HepG2 (cell line): Measurements from ENCODE around the gene MRPS31. TPM values are rescaled to one million over a fixed set of nuclear protein-coding genes. Genes with fewer than 3 reads are reported as not detected.
A peak's percentile ranks its signal among the peaks of the same experiment; 100 is the strongest.
"Not testable (repeated sequence)": the region's sequence is repeated elsewhere in the genome, so short reads cannot be mapped to it uniquely, and the experiment has no call there.

ENCODE experiments used
- ATAC-seq: fragments of 200-7000 bp; cut with Tn5 transposase; 3 replicates; pipeline ENCODE4 v1.9.1; 2020; ENCODE audit warnings: mild to moderate bottlenecking, moderate library complexity
- BruUV-seq: library from RNA; stranded (reverse); fragments of 400-500 nt; replicated peaks from 2 replicates; lab custom pipeline; 2021; lab: Mats Ljungman, UMichigan
- CTCF ChIA-PET: fragments of 300-600 bp; formaldehyde crosslinking; extraction: SDS; loops from one replicate; lab custom pipeline; 2021; ENCODE audit warnings: low total read pairs, inconsistent platforms, low intra/inter-chr PET ratio; lab: Yijun Ruan, JAX
- POLR2A ChIA-PET: fragments of 350-600 bp; sonication (Branson Sonifier 250); formaldehyde crosslinking; loops from one replicate; lab custom pipeline; 2020; ENCODE audit warnings: antibody characterized with exemption, inconsistent platforms; lab: Yijun Ruan, JAX
- DNase-seq: peaks from one replicate; pipeline ENCODE4 v3.0.0-alpha.2; 2015; ENCODE audit warnings: low spot score
- FAIRE-seq: peaks from 3 replicates; lab custom pipeline; 2011; peaks lifted over from hg19 to GRCh38; lab: Jason Lieb, UNC
- H2AFZ ChIP-seq: one replicate; pipeline ENCODE4 v1.6.1; 2011; ENCODE audit warnings: low read length, inconsistent platforms
- H3K27ac ChIP-seq: fragments of 300-600 bp; 3 replicates; pipeline ENCODE4 v1.8.0; 2011; ENCODE audit warnings: mixed run types, mild to moderate bottlenecking, mixed read lengths, low read length, inconsistent platforms; ENCODE audit not compliant: insufficient read depth; ENCODE audit errors: extremely low read length
- H3K27me3 ChIP-seq, 2 experiments: fragments of 200-600 bp in 1 of 2; 2 replicates in 1 of 2; 3 replicates in 1 of 2; pipeline versions ENCODE4 v1.6.0 to v1.8.0; 2011; ENCODE audit warnings: low read length in 2 of 2, mild to moderate bottlenecking in 2 of 2, moderate library complexity in 2 of 2, inconsistent platforms in 1 of 2; ENCODE audit not compliant: insufficient read depth in 2 of 2, control insufficient read depth in 1 of 2
- H3K36me3 ChIP-seq, 2 experiments: fragments of 200-600 bp in 1 of 2; replicated peaks in 1 of 2; 2 replicates in 1 of 2; 3 replicates in 1 of 2; pipeline versions ENCODE4 v1.5.1 to v1.8.0; 2011; ENCODE audit warnings: low read length in 2 of 2, inconsistent platforms in 1 of 2; ENCODE audit not compliant: insufficient read depth in 2 of 2, control insufficient read depth in 1 of 2
- H3K4me1 ChIP-seq: 2 replicates; pipeline ENCODE4 v1.5.1; 2012; ENCODE audit warnings: low read length, inconsistent platforms; ENCODE audit not compliant: insufficient read depth
- H3K4me2 ChIP-seq: 2 replicates; pipeline ENCODE4 v1.6.0; 2011; ENCODE audit warnings: low read depth, low read length, inconsistent platforms
- H3K4me3 ChIP-seq, 3 experiments: fragments of 200-600 bp in 1 of 3; sonication (generic), shearing (Covaris generic) in 1 of 3; replicated peaks in 1 of 3; 2 replicates each; pipeline ENCODE4 v1.5.1; 2011 to 2016; ENCODE audit warnings: low read length in 3 of 3, inconsistent platforms in 2 of 3, low read depth in 2 of 3, mild to moderate bottlenecking in 2 of 3, control low read depth in 1 of 3, mixed read lengths in 1 of 3; ENCODE audit not compliant: insufficient read depth in 1 of 3
- H3K79me2 ChIP-seq: one replicate; pipeline ENCODE4 v1.6.1; 2011; ENCODE audit warnings: low read length, inconsistent platforms; ENCODE audit not compliant: insufficient read depth
- H3K9ac ChIP-seq: 2 replicates; pipeline ENCODE4 v1.6.0; 2011; ENCODE audit warnings: mild to moderate bottlenecking, low read depth, low read length, inconsistent platforms; ENCODE audit not compliant: insufficient read depth
- H3K9me3 ChIP-seq: 2 replicates; pipeline ENCODE4 v1.5.1; 2012; ENCODE audit warnings: mild to moderate bottlenecking, low read length
- H4K20me1 ChIP-seq: 2 replicates; pipeline ENCODE4 v1.6.0; 2011; ENCODE audit warnings: inconsistent platforms, mild to moderate bottlenecking, low read length, moderate library complexity; ENCODE audit not compliant: insufficient read depth
- CBX1 ChIP-seq: IDR thresholded peaks from one replicate; pipeline ENCODE4 v1.6.1; 2016; ENCODE audit warnings: antibody characterized with exemption, low read depth
- CEBPB ChIP-seq: IDR thresholded peaks from 2 replicates; pipeline ENCODE4 v1.6.1; 2011; ENCODE audit warnings: low read depth, low read length, improper control_type of control experiment, borderline replicate concordance
- EHMT2 ChIP-seq: fragments of 200-600 bp; sonication (generic); IDR thresholded peaks from 2 replicates; pipeline ENCODE4 v1.7.0; 2017; ENCODE audit warnings: antibody characterized with exemption, low read depth, low read length, borderline replicate concordance
- KAT8 ChIP-seq: IDR thresholded peaks from 2 replicates; pipeline ENCODE4 v1.6.1; 2016; ENCODE audit warnings: missing genetic modification reagents, missing compliant biosample characterization
- MED1 ChIP-seq: sonication (generic); formaldehyde crosslinking; IDR thresholded peaks from 2 replicates; pipeline ENCODE4 v1.4.0; 2020; ENCODE audit warnings: missing genetic modification reagents
- NCOR1 ChIP-seq: fragments of 200-600 bp; sonication (generic); IDR thresholded peaks from 2 replicates; pipeline ENCODE4 v1.7.0; 2017; ENCODE audit warnings: antibody characterized with exemption, low read length, borderline replicate concordance
- YEATS2 ChIP-seq: sonication (generic); formaldehyde crosslinking; IDR thresholded peaks from 2 replicates; pipeline ENCODE4 v1.4.0; 2020; ENCODE audit warnings: missing genetic modification reagents, borderline replicate concordance
- ZMYM2 ChIP-seq: sonication (generic); formaldehyde crosslinking; IDR thresholded peaks from 2 replicates; pipeline ENCODE4 v1.8.0; 2022; ENCODE audit warnings: mild to moderate bottlenecking, missing genetic modification reagents
- ZMYM3 ChIP-seq: sonication (generic); formaldehyde crosslinking; IDR thresholded peaks from 2 replicates; pipeline ENCODE4 v1.5.1; 2020; ENCODE audit warnings: mild to moderate bottlenecking, missing genetic modification reagents
- ZNF121 ChIP-seq: sonication (generic); formaldehyde crosslinking; IDR thresholded peaks from 2 replicates; pipeline ENCODE4 v1.5.0; 2020; ENCODE audit warnings: mild to moderate bottlenecking, missing genetic modification reagents
- ZNF264 ChIP-seq: sonication (generic); formaldehyde crosslinking; IDR thresholded peaks from 2 replicates; pipeline ENCODE4 v1.4.0; 2020; ENCODE audit warnings: missing genetic modification reagents
- ZNF33B ChIP-seq: sonication (generic); formaldehyde crosslinking; IDR thresholded peaks from 2 replicates; pipeline ENCODE4 v1.5.1; 2020; ENCODE audit warnings: mild to moderate bottlenecking, missing genetic modification reagents
- ZNF460 ChIP-seq: sonication (generic); formaldehyde crosslinking; IDR thresholded peaks from 2 replicates; pipeline ENCODE4 v1.5.1; 2020; ENCODE audit warnings: missing genetic modification reagents, mild to moderate bottlenecking, borderline replicate concordance
- ZNF605 ChIP-seq: sonication (generic); formaldehyde crosslinking; IDR thresholded peaks from 2 replicates; pipeline ENCODE4 v1.8.0; 2022; ENCODE audit warnings: mild to moderate bottlenecking, missing genetic modification reagents
- ZNF629 ChIP-seq: sonication (generic); formaldehyde crosslinking; conservative IDR thresholded peaks from 2 replicates; pipeline ENCODE4 v1.5.0; 2020; ENCODE audit warnings: missing genetic modification reagents
- ZNF670 ChIP-seq: sonication (generic); formaldehyde crosslinking; IDR thresholded peaks from 2 replicates; pipeline ENCODE4 v1.8.0; 2022; ENCODE audit warnings: mild to moderate bottlenecking, missing genetic modification reagents, borderline replicate concordance
- WGBS: methylation state at CpG from one replicate; pipeline ENCODE4 v1.1.6; 2017; ENCODE audit warnings: low lambda C conversion rate; 5-methylcytosine and 5-hydroxymethylcytosine counted together
- in situ Hi-C: cut with HindIII; loops from 2 replicates; pipeline ENCODE4 v1.10.0; 2017; ENCODE audit warnings: low pct_unique_long_range_greater_than_20kb; ENCODE audit not compliant: extremely low pct_ligation_motif_present
- intact Hi-C: fragments of 100-400 bp; cut with micrococcal nuclease; formaldehyde crosslinking; loops from one replicate; pipeline ENCODE4 v1.10.0; 2022; ENCODE audit not compliant: unreplicated experiment
- polyA plus RNA-seq, 8 experiments: library from polyadenylated mRNA; depleted of rRNA in 3 of 8; stranded (reverse) in 7 of 8; unstranded in 1 of 8; fragments of >200 nt; fragmentation: Illumina TruSeq in 4 of 8; extraction: Trizol in 4 of 8; gene quantifications; 2 replicates each; pipeline versions ENCODE4 v1.2.1 to v1.2.3, GENCODE V29; 2011 to 2016; ENCODE audit warnings: low read depth in 4 of 8, missing spikeins in 1 of 8, mixed read lengths in 1 of 8; ENCODE audit not compliant: insufficient read depth in 1 of 8
- total RNA-seq, 5 experiments: library from RNA; depleted of rRNA; stranded (reverse); fragments of >200 nt; fragmentation: Illumina TruSeq; extraction: Trizol; gene quantifications; 2 replicates each; pipeline ENCODE4 v1.2.3, GENCODE V29; 2016; ENCODE audit warnings: low read depth in 1 of 5
- TF ChIP-seq, protein P1 (sequence below): sonication (generic); formaldehyde crosslinking; IDR thresholded peaks from 2 replicates; pipeline ENCODE4 v1.4.0; 2020; ENCODE audit warnings: mild to moderate bottlenecking, low read depth, missing genetic modification reagents
- TF ChIP-seq, protein P2 (sequence below), 2 experiments: fragments of 450-650 bp in 1 of 2; sonication (generic) in 1 of 2; formaldehyde crosslinking; IDR thresholded peaks; 2 replicates each; pipeline versions ENCODE4 v1.5.0 to v1.8.0; 2020 to 2022; ENCODE audit warnings: mild to moderate bottlenecking in 1 of 2, missing genetic modification reagents in 1 of 2

MRPS31 gene
- total and polyA plus RNA-seq, 2 of the 13 experiments (the other 11 are each of a cell fraction or from before 2014, with no cell fraction given), result 23.7 to 34.1 TPM

DNA sequence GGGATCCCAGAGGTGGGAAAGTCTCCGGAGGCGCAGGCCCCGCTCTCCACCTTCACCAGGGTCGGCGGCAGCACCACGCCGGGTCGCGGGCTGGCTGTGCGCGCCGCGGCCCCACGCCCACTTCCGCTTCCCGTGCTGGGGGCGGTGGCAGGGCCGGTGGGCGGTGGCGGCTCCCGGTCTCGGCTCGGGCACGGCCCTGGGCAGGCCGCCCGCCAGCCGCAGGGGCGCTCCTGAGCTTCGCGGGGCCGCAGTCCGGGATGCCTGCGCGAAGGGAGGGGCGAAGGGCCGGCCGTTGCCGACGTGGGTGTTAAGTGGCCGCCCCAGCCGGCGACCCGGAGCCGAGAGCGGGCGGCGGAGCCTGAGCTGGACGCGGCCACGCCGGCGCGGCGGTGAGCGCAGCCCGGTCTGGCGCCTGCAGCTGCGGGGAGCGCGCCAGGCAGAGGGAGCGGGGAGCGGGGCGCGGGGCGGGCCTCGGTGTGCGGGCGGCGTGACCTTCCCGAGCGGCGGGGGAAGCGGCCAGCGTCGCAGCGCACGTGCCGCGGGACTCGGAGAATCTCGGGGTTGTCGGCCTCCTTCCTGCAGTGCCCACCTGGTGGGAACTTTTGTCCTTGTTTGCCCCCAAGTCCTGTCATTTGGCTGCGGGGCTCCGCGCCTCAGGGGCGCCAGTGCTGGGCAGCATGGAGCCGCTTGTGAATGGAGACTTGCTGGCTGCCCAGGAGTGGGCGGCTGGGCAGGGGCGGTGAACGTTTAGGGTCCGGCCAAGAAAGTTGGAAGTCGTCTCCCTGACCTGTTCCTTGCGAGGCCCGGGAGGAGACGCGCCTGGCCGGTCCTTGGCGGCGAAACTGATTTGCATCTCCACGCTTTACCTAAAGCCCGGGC is 18.5 kb upstream of the MRPS31 start, which contains the start of gene SLC25A15 (continued):
- no peak; the same call in 1 of the 2 replicates for TF ChIP-seq ZNF33B (CRISPR knock-in tag)

DNA sequence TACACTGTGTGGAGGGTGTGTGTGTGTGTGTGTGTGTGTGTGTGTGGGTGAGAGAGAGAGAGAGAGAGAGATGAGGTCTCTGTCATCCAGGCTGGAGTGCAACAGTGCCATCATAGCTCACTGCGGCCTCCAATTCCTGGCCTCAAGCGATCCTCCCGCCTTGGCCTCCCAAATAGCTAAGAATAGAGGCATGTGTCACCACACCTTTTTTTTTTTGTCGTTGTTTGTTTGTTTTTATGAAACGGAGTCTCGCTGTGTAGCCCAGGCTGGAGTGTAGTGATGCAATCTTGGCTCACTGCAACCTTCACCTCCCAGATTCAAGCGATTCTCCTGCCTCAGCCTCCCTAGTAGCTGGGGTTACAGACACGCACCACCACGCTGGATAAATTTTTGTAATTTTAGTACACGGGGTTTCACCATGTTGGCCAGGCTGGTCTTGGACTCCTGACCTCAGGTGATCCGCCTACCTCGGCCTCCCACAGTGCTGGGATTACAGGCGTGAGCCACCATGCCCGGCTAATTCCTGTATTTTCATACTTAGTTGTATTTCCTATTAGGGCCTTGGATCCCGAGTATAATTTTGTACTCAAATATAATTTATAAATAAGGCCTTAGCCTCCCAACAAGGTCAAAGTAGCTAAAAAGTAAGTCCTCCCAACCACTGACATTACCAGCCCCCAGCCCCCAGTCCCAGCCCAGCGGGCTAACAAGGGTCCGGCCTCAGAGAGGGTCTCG is 17.7 kb upstream of the MRPS31 start:
- ATAC-seq, result peak; percentile 14
- BruUV-seq, result TSS peak; percentile 86
- TF ChIP-seq ZMYM2 (CRISPR knock-in tag) (peak; percentile 91), ZNF460 (CRISPR knock-in tag) (peak; percentile 92), ZNF121 (peak; percentile 99), EHMT2 (0 out of 2 replicates have a peak, but pooled peaks have one; percentile 31), ZNF670 (CRISPR knock-in tag) (0 out of 2 replicates have a peak, but pooled peaks have one; percentile 49), KAT8 (CRISPR knock-in tag) (peak; percentile 63), ZMYM3 (CRISPR knock-in tag) (peak; percentile 90), MED1 (peak; percentile 29; the same call in 1 of the 2 replicates), CBX1 (peak; percentile 9), NCOR1 (0 out of 2 replicates have a peak, but pooled peaks have one; percentile 60), ZNF605 (CRISPR knock-in tag) (0 out of 2 replicates have a peak, but pooled peaks have one; percentile 17), ZNF629 (CRISPR knock-in tag) (0 out of 2 replicates have a peak, but pooled peaks have one; percentile 16), ZNF264 (CRISPR knock-in tag) (0 out of 2 replicates have a peak, but pooled peaks have one; percentile 15), YEATS2 (CRISPR knock-in tag) (0 out of 2 replicates have a peak, but pooled peaks have one; percentile 44), CEBPB (peak; percentile 76; the same call in 1 of the 2 replicates)
- TF ChIP-seq, protein P1, sequence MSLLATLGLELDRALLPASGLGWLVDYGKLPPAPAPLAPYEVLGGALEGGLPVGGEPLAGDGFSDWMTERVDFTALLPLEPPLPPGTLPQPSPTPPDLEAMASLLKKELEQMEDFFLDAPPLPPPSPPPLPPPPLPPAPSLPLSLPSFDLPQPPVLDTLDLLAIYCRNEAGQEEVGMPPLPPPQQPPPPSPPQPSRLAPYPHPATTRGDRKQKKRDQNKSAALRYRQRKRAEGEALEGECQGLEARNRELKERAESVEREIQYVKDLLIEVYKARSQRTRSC (CRISPR knock-in tag), result 0 out of 2 replicates have a peak, but pooled peaks have one; percentile 78
- TF ChIP-seq, protein P2, sequence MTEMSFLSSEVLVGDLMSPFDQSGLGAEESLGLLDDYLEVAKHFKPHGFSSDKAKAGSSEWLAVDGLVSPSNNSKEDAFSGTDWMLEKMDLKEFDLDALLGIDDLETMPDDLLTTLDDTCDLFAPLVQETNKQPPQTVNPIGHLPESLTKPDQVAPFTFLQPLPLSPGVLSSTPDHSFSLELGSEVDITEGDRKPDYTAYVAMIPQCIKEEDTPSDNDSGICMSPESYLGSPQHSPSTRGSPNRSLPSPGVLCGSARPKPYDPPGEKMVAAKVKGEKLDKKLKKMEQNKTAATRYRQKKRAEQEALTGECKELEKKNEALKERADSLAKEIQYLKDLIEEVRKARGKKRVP (CRISPR knock-in tag; IDR thresholded peaks at IDR 0.05), result peak in 1 of 2 experiments; percentile 90; a peak in 2 of 4 replicates

More for the DNA sequence above, 17.7 kb upstream of the MRPS31 start:
- Histone ChIP-seq H3K27ac (peak overlapping the region; percentile 92), H3K4me3 (peak overlapping the region; percentile 89 to 97 (median 92); a peak in 5 of 6 replicates), H3K79me2 (peaks cover 30% of the 10 kb centered on the region), H3K4me2 (peak overlapping the region; percentile 98), H3K4me1 (peaks cover 78% of the 10 kb centered on the region), H3K9ac (peak overlapping the region; percentile 96)
- H2AFZ ChIP-seq, H3K9me3 ChIP-seq, H4K20me1 ChIP-seq, CTCF ChIA-PET, in situ Hi-C loops, DNase-seq, H3K36me3 ChIP-seq, H3K27me3 ChIP-seq: not testable (repeated sequence)
- peak; percentile 57 for FAIRE-seq
- POLR2A ChIA-PET, result interaction anchor here (1.0 to 6.1 kb wide), 12 partner anchors 8 to 231 kb away, joined by 3 to 65 read pairs (median 8); partner anchors contain the start of genes ELF1 and MRPS31
- 13% methylated on average over 17 of the region's 18 CpGs for WGBS
- intact Hi-C loops, result loop anchor here (5.0 to 10.0 kb wide), 2 partner anchors 106 to 274 kb away; partner anchors contain the start of gene WBP4
